ENCODE measurements around the gene TBX4.

Gene TBX4

GRCh38 chr17:61404913-61405685 is 47.1 kb upstream of the TBX4 start:
- no peak overlapping the region for H2AFZ ChIP-seq (ENCODE audit: low read depth)
- no peak overlapping the region for H3K4me2 ChIP-seq
- H3K4me1 ChIP-seq (ENCODE audit: low read depth, poor library complexity, severe bottlenecking): peaks cover 4% of the 10 kb centered on the region
- no peak for TF ChIP-seq CTCF (conservative IDR thresholded peaks at IDR 0.05; ENCODE audit: low read depth, low read length)
- H3K27me3 ChIP-seq (ENCODE audit: insufficient read depth, low read depth): no peaks in the 10 kb centered on the region; the same call in 1 of the 2 replicates
- H3K27ac ChIP-seq: no peak overlapping the region
- no peaks in the 10 kb centered on the region for H3K79me2 ChIP-seq (ENCODE audit: insufficient read depth, low read depth)
- no peaks in the 10 kb centered on the region for H4K20me1 ChIP-seq (ENCODE audit: insufficient read depth)
- H3K9ac ChIP-seq: no peak overlapping the region
- no peak overlapping the region for H3K4me3 ChIP-seq (IDR thresholded peaks at IDR 0.05; ENCODE audit: insufficient read depth, low read depth, low read length)
- H3K36me3 ChIP-seq (ENCODE audit: insufficient read depth): no peaks in the 10 kb centered on the region

- Histone ChIP-seq H4K20me1 (ENCODE audit: insufficient read depth) (no peaks in the 10 kb centered on the region), H3K4me3 (IDR thresholded peaks at IDR 0.05; ENCODE audit: insufficient read depth, low read depth, low read length) (no peak overlapping the region), H3K79me2 (ENCODE audit: insufficient read depth, low read depth) (no peaks in the 10 kb centered on the region), H3K9ac (no peak overlapping the region), H3K27ac (no peak overlapping the region), H3K4me2 (no peak overlapping the region), H2AFZ (ENCODE audit: low read depth) (no peak overlapping the region), H3K36me3 (ENCODE audit: insufficient read depth) (no peaks in the 10 kb centered on the region), H3K4me1 (ENCODE audit: low read depth, poor library complexity, severe bottlenecking) (peaks cover 4% of the 10 kb centered on the region), H3K27me3 (ENCODE audit: insufficient read depth, low read depth) (no peaks in the 10 kb centered on the region; the same call in 1 of the 2 replicates)
- no peak for TF ChIP-seq CTCF (conservative IDR thresholded peaks at IDR 0.05; ENCODE audit: low read depth, low read length)
Observed at GRCh38 chr17:61405686-61406536, 46.3 kb upstream of the TBX4 start.

GRCh38 chr17:61406537-61406845 is 45.7 kb upstream of the TBX4 start:
- Histone ChIP-seq H3K27me3 (ENCODE audit: insufficient read depth, low read depth) (no peaks in the 10 kb centered on the region; the same call in 1 of the 2 replicates), H3K4me1 (ENCODE audit: low read depth, poor library complexity, severe bottlenecking) (peaks cover 4% of the 10 kb centered on the region), H3K9ac (no peak overlapping the region), H4K20me1 (ENCODE audit: insufficient read depth) (no peaks in the 10 kb centered on the region), H3K4me2 (no peak overlapping the region), H3K79me2 (ENCODE audit: insufficient read depth, low read depth) (no peaks in the 10 kb centered on the region), H2AFZ (ENCODE audit: low read depth) (no peak overlapping the region), H3K27ac (no peak overlapping the region), H3K36me3 (ENCODE audit: insufficient read depth) (no peaks in the 10 kb centered on the region), H3K4me3 (IDR thresholded peaks at IDR 0.05; ENCODE audit: insufficient read depth, low read depth, low read length) (no peak overlapping the region)
- no peak for TF ChIP-seq CTCF (conservative IDR thresholded peaks at IDR 0.05; ENCODE audit: low read depth, low read length)

GRCh38 chr17:61406971-61407911 is 45.0 kb upstream of the TBX4 start:
- Histone ChIP-seq H3K4me3 (IDR thresholded peaks at IDR 0.05; ENCODE audit: insufficient read depth, low read depth, low read length) (no peak overlapping the region), H2AFZ (ENCODE audit: low read depth) (no peak overlapping the region), H3K4me2 (no peak overlapping the region), H3K36me3 (ENCODE audit: insufficient read depth) (no peaks in the 10 kb centered on the region), H3K27me3 (ENCODE audit: insufficient read depth, low read depth) (no peaks in the 10 kb centered on the region; the same call in 1 of the 2 replicates), H3K4me1 (ENCODE audit: low read depth, poor library complexity, severe bottlenecking) (peaks cover 4% of the 10 kb centered on the region), H3K27ac (no peak overlapping the region), H4K20me1 (ENCODE audit: insufficient read depth) (no peaks in the 10 kb centered on the region), H3K9ac (no peak overlapping the region), H3K79me2 (ENCODE audit: insufficient read depth, low read depth) (no peaks in the 10 kb centered on the region)
- no peak for TF ChIP-seq CTCF (conservative IDR thresholded peaks at IDR 0.05; ENCODE audit: low read depth, low read length)

Measured in KMS-11 (cell line).